ENCODE results near the gene SEMA3F. TPM values are rescaled to one million over a fixed set of nuclear protein-coding genes. Genes with fewer than 3 reads are reported as not detected.
A peak's percentile ranks its signal among the peaks of the same experiment; 100 is the strongest.

The SEMA3F gene
- total RNA-seq, 6 experiments from 2014 or later: 1.2 to 5.9 (median 4.2) TPM

GRCh38 chr3:50183755-50184154, 28.6 kb downstream of the SEMA3F start:
- Histone ChIP-seq H3K9me3 (no peaks in the 10 kb centered on the region), H3K4me3 (no peak overlapping the region), H3K27ac (no peak overlapping the region), H3K4me1 (peaks cover 0 to 19% (median 3%) of the 10 kb centered on the region in 4 donors), H3K36me3 (no peaks in the 10 kb centered on the region), H3K27me3 (no peaks in the 10 kb centered on the region)
- ATAC-seq (no peak), DNase-seq (no peak)
- WGBS (ENCODE audit: insufficient coverage, low coverage, low lambda C conversion rate, missing lambda C conversion rate): 58% methylated on average over 4 of the region's 6 CpGs
- no peak for TF ChIP-seq CTCF (IDR thresholded peaks at IDR 0.05)
- TF ChIP-seq POLR2A (IDR thresholded peaks at IDR 0.05): no peak
- intact Hi-C loops (cut with DNase I): no loop called here

- peak; percentile 60 to 82 (median 68) for ATAC-seq
These were observed 29.3 kb downstream of the SEMA3F start for GRCh38 chr3:50184242-50184978.

GRCh38 chr3:50185230-50185629, 30.1 kb downstream of the SEMA3F start:
- no CpG with 5 or more reads among the region's 4 CpGs for WGBS (ENCODE audit: insufficient coverage, low coverage, low lambda C conversion rate, missing lambda C conversion rate)
- TF ChIP-seq POLR2A (IDR thresholded peaks at IDR 0.05): no peak
- TF ChIP-seq CTCF (IDR thresholded peaks at IDR 0.05): no peak
- DNase-seq: no peak
- ATAC-seq: no peak
- no peak overlapping the region for H3K27ac ChIP-seq
- H3K4me1 ChIP-seq: peaks cover 0 to 10% (median 3%) of the 10 kb centered on the region in 4 donors
- H3K9me3 ChIP-seq: no peaks in the 10 kb centered on the region
- H3K4me3 ChIP-seq: no peak overlapping the region
- H3K36me3 ChIP-seq: no peaks in the 10 kb centered on the region
- intact Hi-C loops (cut with DNase I): no loop called here
- no peaks in the 10 kb centered on the region for H3K27me3 ChIP-seq

More at GRCh38 chr3:50184242-50184978, 29.3 kb downstream of the SEMA3F start:
- DNase-seq: peak in 2 of 3 donors; percentile 79 to 80
- Histone ChIP-seq H3K4me1 (peaks cover 0 to 18% (median 3%) of the 10 kb centered on the region in 4 donors), H3K27me3 (no peaks in the 10 kb centered on the region), H3K36me3 (no peaks in the 10 kb centered on the region), H3K4me3 (no peak overlapping the region), H3K9me3 (no peaks in the 10 kb centered on the region), H3K27ac (no peak overlapping the region)
- TF ChIP-seq POLR2A (IDR thresholded peaks at IDR 0.05): no peak
- no peak for TF ChIP-seq CTCF (IDR thresholded peaks at IDR 0.05)
- WGBS (ENCODE audit: insufficient coverage, low coverage, low lambda C conversion rate, missing lambda C conversion rate): 57% methylated on average over 3 of the region's 21 CpGs
- intact Hi-C loops (cut with DNase I): no loop called here

GRCh38 chr3:50186096-50186495, 31.0 kb downstream of the SEMA3F start:
- Histone ChIP-seq H3K4me1 (peaks cover 0 to 12% (median 3%) of the 10 kb centered on the region in 4 donors), H3K9me3 (no peaks in the 10 kb centered on the region), H3K4me3 (no peak overlapping the region), H3K27me3 (no peaks in the 10 kb centered on the region), H3K27ac (no peak overlapping the region), H3K36me3 (no peaks in the 10 kb centered on the region)
- WGBS (ENCODE audit: insufficient coverage, low coverage, low lambda C conversion rate, missing lambda C conversion rate): no CpG with 5 or more reads among the region's 10 CpGs
- ATAC-seq: no peak
- TF ChIP-seq POLR2A (IDR thresholded peaks at IDR 0.05) (no peak), CTCF (IDR thresholded peaks at IDR 0.05) (no peak)
- no peak for DNase-seq
- intact Hi-C loops (cut with DNase I): no loop called here

Data from right lobe of liver (tissue), 6 donors.